NCI-H2196 (cell line): Measurements from ENCODE around the gene ZC3H7B.

Source experiments
- DNase-seq: peaks from one replicate; lab custom pipeline; 2025; ENCODE audit not compliant: unreplicated experiment; lab: John Stamatoyannopoulos, UW

ZC3H7B gene

GRCh38 chr22:41324821-41325528 is 23.6 kb downstream of the ZC3H7B start:
- DNase-seq = no peak

GRCh38 chr22:41327124-41327523 is 25.8 kb downstream of the ZC3H7B start:
- no peak for DNase-seq

GRCh38 chr22:41330169-41330568 is 28.8 kb downstream of the ZC3H7B start:
- no peak for DNase-seq

- no peak for DNase-seq
These were observed 31.1 kb downstream of the ZC3H7B start for GRCh38 chr22:41332217-41332939.

- DNase-seq = no peak
These were observed 32.5 kb downstream of the ZC3H7B start for GRCh38 chr22:41333806-41334205.

GRCh38 chr22:41334215-41334614 is 32.9 kb downstream of the ZC3H7B start:
- no peak for DNase-seq

GRCh38 chr22:41334951-41335635 is 33.8 kb downstream of the ZC3H7B start:
- no peak for DNase-seq

- DNase-seq = no peak
These were observed 37.4 kb downstream of the ZC3H7B start for GRCh38 chr22:41338614-41339212.

GRCh38 chr22:41339823-41340222 is 38.5 kb downstream of the ZC3H7B start:
- DNase-seq = no peak

- DNase-seq = no peak
These were observed 39.0 kb downstream of the ZC3H7B start for GRCh38 chr22:41340357-41340756.

- no peak for DNase-seq
These were observed 39.7 kb downstream of the ZC3H7B start for GRCh38 chr22:41341012-41341411.

GRCh38 chr22:41341990-41342389 is 40.7 kb downstream of the ZC3H7B start:
- no peak for DNase-seq

- DNase-seq = no peak
These were observed 42.0 kb downstream of the ZC3H7B start for GRCh38 chr22:41343300-41343699.

GRCh38 chr22:41343717-41344116 is 42.4 kb downstream of the ZC3H7B start:
- no peak for DNase-seq

GRCh38 chr22:41344189-41344788 is 43.0 kb downstream of the ZC3H7B start:
- DNase-seq = no peak

GRCh38 chr22:41345807-41346335 is 44.5 kb downstream of the ZC3H7B start:
- no peak for DNase-seq

GRCh38 chr22:41347066-41347859 is 45.9 kb downstream of the ZC3H7B start:
- no peak for DNase-seq

- no peak for DNase-seq
These were observed 47.7 kb downstream of the ZC3H7B start for GRCh38 chr22:41348964-41349484.

GRCh38 chr22:41350087-41350486 is 48.8 kb downstream of the ZC3H7B start:
- DNase-seq = no peak

GRCh38 chr22:41351011-41351410 is 49.7 kb downstream of the ZC3H7B start:
- DNase-seq = no peak
